ACC112 (cell line): ENCODE results near the gene GRID2.

Source experiments
- H2AFZ ChIP-seq: fragments of 200-600 bp; sonication (generic); one replicate; pipeline ENCODE4 v1.6.0; 2017; ENCODE audit warnings: antibody characterized with exemption, low read length; ENCODE audit not compliant: unreplicated experiment
- H3K27ac ChIP-seq: fragments of 200-600 bp; sonication (generic); 2 replicates; pipeline ENCODE4 v1.5.1; 2014; ENCODE audit warnings: low read depth, mild to moderate bottlenecking, antibody characterized with exemption, low read length, moderate library complexity
- H3K27me3 ChIP-seq: fragments of 200-600 bp; sonication (generic); 2 replicates; pipeline ENCODE4 v1.6.1; 2014; ENCODE audit warnings: mild to moderate bottlenecking, antibody characterized with exemption, low read length, moderate library complexity, mixed read lengths; ENCODE audit not compliant: insufficient read depth
- H3K36me3 ChIP-seq: fragments of 200-600 bp; sonication (generic); 2 replicates; pipeline ENCODE4 v1.6.1; 2016; ENCODE audit warnings: mild to moderate bottlenecking, antibody characterized with exemption, low read length, moderate library complexity, mixed read lengths; ENCODE audit not compliant: insufficient read depth
- H3K4me1 ChIP-seq: fragments of 200-600 bp; sonication (generic); one replicate; pipeline ENCODE4 v1.6.1; 2016; ENCODE audit warnings: low read length, mixed read lengths; ENCODE audit not compliant: insufficient read depth, unreplicated experiment, control insufficient read depth
- H3K4me3 ChIP-seq: fragments of 200-600 bp; sonication (generic); 2 replicates; pipeline ENCODE4 v1.5.1; 2014; ENCODE audit warnings: mild to moderate bottlenecking, low read depth, low read length
- H3K79me2 ChIP-seq: fragments of 200-600 bp; sonication (generic); one replicate; pipeline ENCODE4 v1.6.0; 2016; ENCODE audit warnings: low read length; ENCODE audit not compliant: control insufficient read depth, unreplicated experiment, insufficient read depth

GRID2 gene

DNA sequence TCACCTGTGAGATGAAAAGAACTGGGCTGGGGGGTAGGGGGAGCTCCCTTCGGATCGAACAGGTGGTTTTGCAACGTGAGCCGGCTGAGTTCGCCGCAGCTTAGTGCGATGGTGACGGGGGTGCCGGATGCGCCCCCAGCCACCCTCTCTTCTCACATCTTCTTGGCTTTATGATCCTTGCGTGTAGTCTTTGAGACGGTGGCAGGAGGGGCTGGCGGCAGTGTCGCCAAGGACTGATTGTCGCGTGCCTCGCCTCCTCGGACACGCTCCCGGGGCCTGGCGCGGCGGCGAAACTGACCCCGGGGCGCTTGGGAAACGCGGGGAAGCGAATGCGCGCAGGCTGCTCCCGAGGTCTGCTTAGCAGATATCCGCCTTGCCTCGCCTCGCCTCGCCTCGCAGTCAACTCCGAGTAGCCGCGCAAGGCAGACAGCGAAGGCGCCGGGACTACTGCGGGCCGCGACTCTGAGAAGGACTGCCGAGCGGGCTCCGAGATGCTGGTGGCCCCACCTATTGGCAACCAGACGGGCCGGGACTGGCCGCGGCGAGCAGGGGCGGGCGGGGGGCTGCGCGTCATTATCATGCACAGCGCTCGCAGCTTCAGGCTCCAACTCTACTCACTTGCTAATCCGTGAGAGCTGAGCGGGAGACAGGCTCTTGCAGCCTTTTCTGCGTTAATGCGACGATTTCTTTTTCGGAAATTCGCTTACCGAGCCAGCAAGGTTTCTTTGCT, 1.5 kb downstream of the GRID2 start:
- H2AFZ ChIP-seq = peak overlapping the region; percentile 22
- peaks cover 92% of the 10 kb centered on the region for H3K27me3 ChIP-seq
- peak overlapping the region; percentile 57 for H3K4me3 ChIP-seq
- no peaks in the 10 kb centered on the region for H3K36me3 ChIP-seq
- H3K79me2 ChIP-seq = no peaks in the 10 kb centered on the region
- no peak overlapping the region for H3K27ac ChIP-seq
- H3K4me1 ChIP-seq = no peaks in the 10 kb centered on the region

DNA sequence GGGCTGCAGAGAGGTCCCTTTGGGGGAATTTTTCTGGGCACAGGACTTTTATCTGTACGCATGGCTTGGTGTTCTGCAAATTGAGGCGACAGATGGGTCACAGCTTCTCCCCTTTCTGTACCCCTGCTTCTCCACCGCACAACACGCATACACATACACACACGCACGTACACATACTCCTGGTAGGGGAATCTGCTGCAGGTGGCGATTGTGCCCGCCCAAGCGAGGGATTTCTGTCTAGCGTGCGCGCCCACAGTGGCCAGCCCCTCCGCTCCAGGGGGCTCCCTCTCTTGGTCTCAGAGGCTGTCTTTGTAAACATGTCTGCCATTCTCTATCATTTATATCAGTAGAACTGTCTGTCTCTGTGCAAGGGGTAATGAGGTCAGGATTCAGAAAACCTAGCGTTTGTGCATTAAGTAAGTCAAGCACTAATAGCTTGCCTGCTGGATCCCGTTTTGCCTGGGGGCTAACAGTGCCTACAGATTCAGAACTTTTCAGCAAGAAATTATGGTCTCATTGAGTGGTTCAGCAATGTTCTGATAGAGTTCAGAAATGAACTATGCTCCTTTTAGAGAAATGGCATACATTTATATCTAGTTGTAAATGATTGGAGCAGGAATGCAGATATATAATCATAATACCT, 2.2 kb downstream of the GRID2 start:
- H3K79me2 ChIP-seq = no peaks in the 10 kb centered on the region
- no peaks in the 10 kb centered on the region for H3K4me1 ChIP-seq
- no peaks in the 10 kb centered on the region for H3K36me3 ChIP-seq
- peak overlapping the region; percentile 57 for H3K4me3 ChIP-seq
- H3K27ac ChIP-seq = no peak overlapping the region
- no peak overlapping the region for H2AFZ ChIP-seq
- peaks cover 93% of the 10 kb centered on the region for H3K27me3 ChIP-seq

DNA sequence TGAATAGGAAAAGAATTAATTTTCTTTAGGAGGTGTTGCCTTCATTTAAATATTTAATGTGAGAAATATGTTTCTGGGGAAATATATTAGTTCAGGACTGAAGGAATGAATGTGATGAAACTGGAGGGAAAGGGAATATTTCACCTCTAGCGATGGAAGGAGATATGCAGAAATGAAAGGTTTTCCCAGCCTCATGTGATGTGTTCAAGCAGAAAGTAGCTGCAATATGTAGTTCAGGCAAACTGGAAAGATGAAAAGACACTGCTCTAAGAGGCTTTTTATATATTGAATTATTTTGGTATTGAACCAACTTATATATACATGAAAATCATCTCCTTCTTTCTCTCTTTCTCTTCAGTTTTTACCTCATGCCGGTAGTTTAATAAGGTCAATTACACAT, 3.4 kb downstream of the GRID2 start:
- Histone ChIP-seq H2AFZ (no peak overlapping the region), H3K27ac (no peak overlapping the region), H3K79me2 (no peaks in the 10 kb centered on the region), H3K4me3 (no peak overlapping the region), H3K4me1 (no peaks in the 10 kb centered on the region), H3K27me3 (peaks cover 91% of the 10 kb centered on the region), H3K36me3 (no peaks in the 10 kb centered on the region)

DNA sequence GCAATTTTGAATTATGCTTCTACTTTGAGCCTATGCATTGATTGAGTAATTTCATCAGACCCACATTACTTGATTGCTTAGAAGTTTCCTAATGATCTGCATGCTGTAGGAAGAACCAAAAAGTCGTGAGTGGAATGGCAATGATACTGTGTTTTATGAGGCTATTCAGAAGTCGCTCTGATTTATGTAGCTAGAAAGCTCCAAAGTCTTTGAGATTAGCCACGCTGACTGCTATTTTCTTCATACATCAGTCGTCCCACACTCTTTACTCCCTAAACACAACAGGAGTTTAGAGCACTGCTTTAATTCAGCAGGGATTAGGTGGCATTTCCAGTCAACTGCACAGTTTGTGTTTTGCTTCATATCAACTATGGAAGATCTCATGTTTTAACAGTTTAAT, 4.1 kb downstream of the GRID2 start:
- Histone ChIP-seq H2AFZ (no peak overlapping the region), H3K79me2 (no peaks in the 10 kb centered on the region), H3K4me1 (no peaks in the 10 kb centered on the region), H3K27me3 (peaks cover 90% of the 10 kb centered on the region), H3K27ac (no peak overlapping the region), H3K4me3 (no peak overlapping the region), H3K36me3 (no peaks in the 10 kb centered on the region)

DNA sequence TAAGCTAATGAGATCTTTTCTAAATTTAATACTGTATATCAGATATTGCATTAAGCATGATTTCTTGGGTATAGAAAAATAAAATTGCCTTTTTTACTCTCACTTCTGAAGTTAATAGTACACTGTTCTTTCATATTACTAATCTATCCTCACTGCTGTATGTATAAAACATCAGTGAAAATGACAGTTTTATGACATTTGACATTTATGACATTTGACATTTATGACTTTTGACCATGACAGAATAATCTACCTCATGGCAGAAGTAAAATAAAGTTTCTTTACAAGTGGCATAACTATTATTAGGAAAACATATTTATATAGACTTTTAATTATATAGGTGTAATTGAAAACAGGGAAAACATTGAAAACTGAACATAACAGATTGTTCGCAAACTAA, 13.3 kb downstream of the GRID2 start:
- H3K27ac ChIP-seq = no peak overlapping the region
- H2AFZ ChIP-seq = no peak overlapping the region
- peaks cover 32% of the 10 kb centered on the region; the same call in 1 of the 2 replicates for H3K27me3 ChIP-seq
- H3K4me1 ChIP-seq = no peaks in the 10 kb centered on the region
- H3K36me3 ChIP-seq = no peaks in the 10 kb centered on the region
- H3K79me2 ChIP-seq = no peaks in the 10 kb centered on the region
- no peak overlapping the region for H3K4me3 ChIP-seq

DNA sequence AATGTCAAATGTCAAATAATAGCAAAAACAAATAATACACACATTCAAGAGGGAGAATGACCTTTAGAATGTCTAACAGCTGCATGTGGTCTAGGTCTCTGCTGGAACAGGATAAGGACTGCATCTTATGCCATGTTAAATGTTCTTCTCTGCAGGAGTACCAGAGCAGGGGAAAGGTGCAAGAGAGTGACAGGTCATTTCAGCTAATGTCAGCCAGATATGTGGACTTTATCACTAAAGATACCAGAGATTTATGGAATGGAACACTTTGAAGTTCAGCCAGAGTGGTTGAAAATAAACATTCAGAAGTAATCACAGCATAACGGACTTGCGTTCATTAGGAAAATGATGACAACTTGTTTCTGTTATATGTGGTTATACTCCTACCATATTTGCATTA, 24.3 kb downstream of the GRID2 start:
- H3K27me3 ChIP-seq = peaks cover 24% of the 10 kb centered on the region
- no peaks in the 10 kb centered on the region for H3K79me2 ChIP-seq
- no peaks in the 10 kb centered on the region for H3K4me1 ChIP-seq
- H3K36me3 ChIP-seq = no peaks in the 10 kb centered on the region
- H3K27ac ChIP-seq = no peak overlapping the region
- no peak overlapping the region for H2AFZ ChIP-seq
- no peak overlapping the region for H3K4me3 ChIP-seq

DNA sequence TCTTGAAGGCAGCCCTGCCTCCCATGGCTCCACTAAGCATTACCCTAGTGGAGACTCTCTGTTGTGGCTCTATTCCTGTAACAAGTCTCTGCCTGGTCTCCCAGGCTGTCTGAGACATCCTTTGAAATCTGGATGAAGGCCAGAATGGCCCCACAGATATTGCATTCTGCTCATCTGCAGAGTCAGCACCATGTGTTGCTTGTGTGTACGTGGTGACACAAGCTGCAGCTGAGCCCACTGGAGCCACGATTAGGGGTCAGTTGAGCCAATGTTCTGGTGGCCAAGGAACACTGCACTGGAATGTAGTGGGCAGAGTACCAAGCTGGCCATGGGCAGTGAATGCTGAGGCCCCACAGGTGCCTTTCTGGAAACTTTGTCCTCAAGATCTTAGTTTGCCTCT, 29.2 kb downstream of the GRID2 start:
- Histone ChIP-seq H3K4me3 (no peak overlapping the region), H3K27ac (no peak overlapping the region), H3K4me1 (no peaks in the 10 kb centered on the region), H3K27me3 (peaks cover 6% of the 10 kb centered on the region; the same call in 1 of the 2 replicates), H2AFZ (no peak overlapping the region), H3K36me3 (no peaks in the 10 kb centered on the region), H3K79me2 (no peaks in the 10 kb centered on the region)

DNA sequence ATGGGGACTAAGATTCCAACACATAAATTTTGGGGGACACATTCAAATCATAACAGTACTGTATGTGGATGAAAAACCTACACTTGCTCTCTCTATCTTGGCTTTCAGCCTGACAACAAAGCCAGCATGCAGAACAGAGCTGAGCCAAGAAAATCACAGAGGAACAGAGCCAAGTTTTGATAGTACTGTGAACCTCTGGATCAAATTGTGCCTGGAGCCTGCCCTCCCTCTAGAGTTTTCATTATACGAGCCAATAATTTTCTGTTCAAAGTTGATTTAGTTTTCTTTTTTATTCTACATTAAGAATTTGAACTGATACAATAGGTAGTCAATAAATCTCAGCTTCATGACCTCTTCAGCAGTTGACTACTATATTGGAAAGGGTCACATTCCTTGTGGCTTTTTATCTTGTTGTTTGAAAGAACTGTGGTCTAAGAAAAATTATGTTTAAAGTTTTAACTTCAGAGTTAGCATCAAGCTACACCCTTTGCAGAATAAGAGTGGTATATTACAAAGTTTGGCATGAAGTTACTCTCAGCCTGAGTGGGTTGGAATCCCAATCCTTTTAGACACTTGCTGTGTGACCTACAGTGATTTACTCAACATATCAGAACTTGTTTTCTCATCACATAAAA, 31.1 kb downstream of the GRID2 start:
- H3K4me1 ChIP-seq = no peaks in the 10 kb centered on the region
- H3K4me3 ChIP-seq = no peak overlapping the region
- no peaks in the 10 kb centered on the region for H3K79me2 ChIP-seq
- no peak overlapping the region for H3K27ac ChIP-seq
- no peak overlapping the region for H2AFZ ChIP-seq
- peaks cover 12% of the 10 kb centered on the region for H3K27me3 ChIP-seq
- H3K36me3 ChIP-seq = no peaks in the 10 kb centered on the region

DNA sequence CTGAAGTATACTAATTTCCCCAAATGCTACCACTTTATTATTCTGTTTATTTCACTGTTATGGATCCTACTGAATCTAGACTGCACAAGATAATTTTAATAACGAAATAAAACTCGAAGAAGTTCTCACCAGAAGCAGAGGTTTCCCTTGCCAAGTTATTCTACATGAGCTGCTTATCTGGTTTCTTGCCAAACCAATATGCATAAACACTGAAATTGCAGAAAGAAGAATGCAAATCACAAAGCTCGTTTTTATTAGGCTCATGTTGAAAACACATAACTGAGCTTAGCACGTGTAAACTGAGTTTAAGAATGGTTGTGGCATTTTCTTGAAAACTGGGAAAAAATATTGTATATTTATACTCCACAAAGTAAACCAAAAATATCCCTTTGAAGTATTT, 35.9 kb downstream of the GRID2 start:
- H3K4me3 ChIP-seq = no peak overlapping the region
- no peak overlapping the region for H2AFZ ChIP-seq
- no peaks in the 10 kb centered on the region for H3K79me2 ChIP-seq
- no peaks in the 10 kb centered on the region for H3K4me1 ChIP-seq
- H3K27me3 ChIP-seq = peaks cover 13% of the 10 kb centered on the region
- H3K27ac ChIP-seq = no peak overlapping the region
- H3K36me3 ChIP-seq = no peaks in the 10 kb centered on the region

DNA sequence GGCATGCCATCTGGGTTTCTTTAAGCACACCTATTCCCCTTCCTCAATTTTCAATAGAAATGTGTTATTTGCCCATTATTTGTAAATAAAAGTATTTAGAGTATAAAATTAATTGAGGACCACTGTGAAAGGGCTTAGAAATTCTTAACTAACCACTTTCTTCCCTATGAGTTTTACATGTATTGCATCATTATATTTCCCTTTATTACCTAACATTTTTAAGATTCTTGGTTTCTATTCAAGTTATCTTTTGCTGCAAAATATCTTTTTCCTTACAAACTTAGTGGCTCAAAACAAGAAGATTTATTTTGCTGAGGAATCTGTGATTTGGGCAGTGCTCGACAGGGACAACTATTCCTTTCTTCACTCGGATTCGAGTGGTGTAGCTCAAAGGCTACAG, 40.5 kb downstream of the GRID2 start:
- Histone ChIP-seq H2AFZ (no peak overlapping the region), H3K27ac (no peak overlapping the region), H3K4me3 (no peak overlapping the region), H3K36me3 (no peaks in the 10 kb centered on the region), H3K27me3 (peaks cover 11% of the 10 kb centered on the region), H3K79me2 (no peaks in the 10 kb centered on the region), H3K4me1 (no peaks in the 10 kb centered on the region)

DNA sequence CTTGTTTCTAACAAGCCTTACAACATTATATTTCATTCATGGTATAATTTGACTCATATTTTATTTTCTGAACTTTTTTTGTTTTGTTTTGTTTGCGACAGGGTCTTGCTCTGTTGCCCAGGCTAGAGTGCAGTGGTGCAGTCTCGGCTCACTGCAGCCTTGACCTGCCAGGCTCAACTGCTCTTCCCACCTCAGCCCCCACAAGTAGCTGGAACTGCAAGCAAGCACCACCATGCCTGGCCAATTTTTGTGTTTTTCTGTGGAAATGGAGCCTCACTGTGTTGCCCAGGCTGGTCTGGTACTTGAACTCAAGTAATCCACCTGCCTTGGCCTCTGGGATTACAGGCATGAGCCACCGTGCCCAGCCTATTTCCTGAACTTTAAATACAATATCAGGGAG, 42.5 kb downstream of the GRID2 start:
- Histone ChIP-seq H3K79me2 (no peaks in the 10 kb centered on the region), H3K27ac (no peak overlapping the region), H3K27me3 (peaks cover 3% of the 10 kb centered on the region), H3K36me3 (no peaks in the 10 kb centered on the region), H3K4me3 (no peak overlapping the region), H2AFZ (no peak overlapping the region), H3K4me1 (no peaks in the 10 kb centered on the region)
